H1 (cell line): Measurements from ENCODE around the gene ANKRD2. TPM values are rescaled to one million over a fixed set of nuclear protein-coding genes. Genes with fewer than 3 reads are reported as not detected.

Source experiments
- CTCF ChIA-PET: fragments of 300-600 bp; sonication (Branson Sonifier 250); formaldehyde crosslinking; loops from one replicate; lab custom pipeline; 2021; ENCODE audit not compliant: partially characterized antibody; lab: Charles Lee
- POLR2A ChIA-PET: fragments of 300-600 bp; sonication (Branson Sonifier 250); formaldehyde crosslinking; loops from one replicate; lab custom pipeline; 2021; ENCODE audit warnings: inconsistent platforms; ENCODE audit not compliant: partially characterized antibody; lab: Charles Lee
- DNase-seq, 2 experiments: peaks; one replicate each; pipeline versions ENCODE4 v3.0.0 to v3.0.0-alpha.2; 2010 to 2022; ENCODE audit warnings: low spot score in 2 of 2, low read depth in 1 of 2, mixed read lengths in 1 of 2
- FAIRE-seq: peaks from 2 replicates; lab custom pipeline; 2011; peaks lifted over from hg19 to GRCh38; lab: Jason Lieb, UNC
- H2AFZ ChIP-seq: 2 replicates; pipeline ENCODE4 v1.8.1; 2012; ENCODE audit warnings: low read length, inconsistent platforms
- H2AK5ac ChIP-seq: 2 replicates; pipeline ENCODE4 v1.6.1; 2013; ENCODE audit warnings: low read depth, low read length
- H2BK120ac ChIP-seq: replicated peaks from 2 replicates; pipeline ENCODE3; 2013; ENCODE audit warnings: low read depth, low read length, inconsistent platforms
- H2BK12ac ChIP-seq: 2 replicates; pipeline ENCODE4 v1.6.1; 2013; ENCODE audit warnings: low read depth, low read length
- H2BK15ac ChIP-seq: 2 replicates; pipeline ENCODE4 v1.6.1; 2013; ENCODE audit warnings: low read length
- H2BK20ac ChIP-seq: 2 replicates; pipeline ENCODE4 v1.6.1; 2013; ENCODE audit warnings: low read length
- H2BK5ac ChIP-seq: 2 replicates; pipeline ENCODE4 v1.6.1; 2013; ENCODE audit warnings: low read depth, low read length
- H3K14ac ChIP-seq: 2 replicates; pipeline ENCODE4 v1.6.1; 2013; ENCODE audit warnings: inconsistent platforms; ENCODE audit not compliant: insufficient read length
- H3K18ac ChIP-seq: 2 replicates; pipeline ENCODE4 v1.6.1; 2013; ENCODE audit warnings: low read length; ENCODE audit errors: extremely low read depth
- H3K23ac ChIP-seq: 2 replicates; pipeline ENCODE4 v1.6.1; 2013; ENCODE audit warnings: inconsistent platforms; ENCODE audit not compliant: insufficient read length
- H3K23me2 ChIP-seq: 2 replicates; pipeline ENCODE4 v1.6.1; 2013; ENCODE audit warnings: low read depth, low read length
- H3K27ac ChIP-seq: 2 replicates; pipeline ENCODE4 v1.6.1; 2011; ENCODE audit warnings: low read depth, low read length, inconsistent platforms
- H3K27me3 ChIP-seq, 4 experiments: replicated peaks in 1 of 4; 1 replicate in 1 of 4; 2 replicates in 3 of 4; pipeline versions ENCODE4 v1.6.1 to v1.8.1; 2011 to 2013; ENCODE audit warnings: low read length in 3 of 4, mild to moderate bottlenecking in 3 of 4, inconsistent platforms in 2 of 4, mixed read lengths in 2 of 4, moderate library complexity in 1 of 4; ENCODE audit not compliant: control insufficient read depth in 3 of 4, insufficient read depth in 3 of 4; ENCODE audit errors: extremely low read depth in 1 of 4
- H3K36me3 ChIP-seq, 4 experiments: 2 replicates each; pipeline versions ENCODE4 v1.6.1 to v1.8.1; 2011 to 2013; ENCODE audit warnings: mild to moderate bottlenecking in 4 of 4, low read length in 3 of 4, moderate library complexity in 2 of 4, control low read depth in 1 of 4, inconsistent platforms in 1 of 4; ENCODE audit not compliant: insufficient read depth in 4 of 4, control insufficient read depth in 2 of 4
- H3K4ac ChIP-seq: replicated peaks from 2 replicates; pipeline ENCODE3; 2013; ENCODE audit warnings: low read length, low read depth, mixed read lengths, inconsistent platforms; ENCODE audit not compliant: insufficient read length
- H3K4me1 ChIP-seq, 4 experiments: replicated peaks in 1 of 4; 1 replicate in 1 of 4; 2 replicates in 3 of 4; pipeline versions ENCODE4 v1.6.1 to v1.8.1; 2011 to 2013; ENCODE audit warnings: low read length in 3 of 4, inconsistent platforms in 2 of 4, mixed read lengths in 1 of 4; ENCODE audit not compliant: insufficient read depth in 4 of 4, control insufficient read depth in 3 of 4
- H3K4me2 ChIP-seq, 2 experiments: 2 replicates each; pipeline versions ENCODE4 v1.6.1 to v1.8.1; 2011 to 2013; ENCODE audit warnings: low read depth in 2 of 2, low read length in 2 of 2, control low read depth in 1 of 2, inconsistent platforms in 1 of 2, mild to moderate bottlenecking in 1 of 2; ENCODE audit not compliant: insufficient read depth in 1 of 2
- H3K4me3 ChIP-seq, 4 experiments: fragments of 200-600, 300-600 bp in 1 of 4; sonication (generic), shearing (Covaris generic), sonication (Bioruptor Twin) in 1 of 4; 2 replicates each; pipeline versions ENCODE4 v1.5.1 to v1.8.1; 2011 to 2016; ENCODE audit warnings: low read length in 4 of 4, low read depth in 3 of 4, control low read depth in 2 of 4, inconsistent platforms in 2 of 4, mild to moderate bottlenecking in 2 of 4, mixed read lengths in 1 of 4, moderate library complexity in 1 of 4; ENCODE audit not compliant: insufficient read depth in 2 of 4; ENCODE audit errors: extremely low read depth in 1 of 4
- H3K56ac ChIP-seq: replicated peaks from 2 replicates; pipeline ENCODE3; 2013; ENCODE audit warnings: low read depth, mild to moderate bottlenecking, mixed read lengths, low read length, inconsistent platforms; ENCODE audit not compliant: insufficient read length
- H3K79me1 ChIP-seq: 2 replicates; pipeline ENCODE4 v1.6.1; 2013; ENCODE audit warnings: low read depth, low read length, control low read depth
- H3K79me2 ChIP-seq, 2 experiments: 2 replicates each; pipeline versions ENCODE4 v1.6.1 to v1.8.1; 2012 to 2013; ENCODE audit warnings: low read length in 2 of 2, mild to moderate bottlenecking in 2 of 2, inconsistent platforms in 1 of 2; ENCODE audit not compliant: insufficient read depth in 2 of 2, control insufficient read depth in 1 of 2
- H3K9ac ChIP-seq, 4 experiments: replicated peaks in 1 of 4; 1 replicate in 1 of 4; 2 replicates in 3 of 4; pipeline versions ENCODE4 v1.6.1 to v1.8.1; 2011 to 2013; ENCODE audit warnings: low read depth in 3 of 4, low read length in 3 of 4, control low read depth in 2 of 4, mild to moderate bottlenecking in 2 of 4, moderate library complexity in 2 of 4, inconsistent platforms in 1 of 4; ENCODE audit errors: extremely low read depth in 1 of 4
- H3K9me3 ChIP-seq, 2 experiments: 2 replicates each; pipeline versions ENCODE4 v1.6.1 to v1.8.1; 2012 to 2013; ENCODE audit warnings: mild to moderate bottlenecking in 2 of 2, moderate library complexity in 2 of 2, control low read depth in 1 of 2, inconsistent platforms in 1 of 2, low read depth in 1 of 2, low read length in 1 of 2, mixed read lengths in 1 of 2; ENCODE audit not compliant: insufficient read depth in 2 of 2
- H4K20me1 ChIP-seq, 2 experiments: replicated peaks in 1 of 2; 2 replicates each; pipeline versions ENCODE3 to v1.8.1; 2011 to 2013; ENCODE audit warnings: inconsistent platforms in 2 of 2, low read length in 2 of 2, mild to moderate bottlenecking in 1 of 2; ENCODE audit not compliant: insufficient read depth in 2 of 2, control insufficient read depth in 1 of 2
- H4K5ac ChIP-seq: 2 replicates; pipeline ENCODE4 v1.6.1; 2013; ENCODE audit warnings: low read length, low read depth, mixed read lengths, inconsistent platforms; ENCODE audit not compliant: insufficient read length
- H4K8ac ChIP-seq: 2 replicates; pipeline ENCODE4 v1.8.0; 2013; ENCODE audit warnings: mild to moderate bottlenecking, moderate library complexity, low read length, inconsistent platforms; ENCODE audit not compliant: insufficient read depth; ENCODE audit errors: extremely low read depth
- H4K91ac ChIP-seq: replicated peaks from 2 replicates; pipeline ENCODE3; 2013; ENCODE audit warnings: low read length, mixed read lengths, inconsistent platforms; ENCODE audit not compliant: insufficient read length
- KDM5A ChIP-seq: fragments of 200-600 bp; IDR thresholded peaks from 2 replicates; pipeline ENCODE4 v1.7.1; 2012; ENCODE audit warnings: mild to moderate bottlenecking, low read length, inconsistent platforms, mixed read lengths
- WGBS, 2 experiments: shearing (Covaris generic) in 1 of 2; methylation state at CpG; one replicate each; pipeline versions ENCODE4 v1.1.6 to v1.1.7; 2013 to 2015; ENCODE audit warnings: low lambda C conversion rate in 2 of 2, mixed read lengths in 2 of 2, inconsistent platforms in 1 of 2, low coverage in 1 of 2, missing lambda C conversion rate in 1 of 2; ENCODE audit not compliant: insufficient replicate concordance in 2 of 2, insufficient coverage in 1 of 2, insufficient read length in 1 of 2; ENCODE audit errors: extremely low coverage in 1 of 2, missing lambda C conversion rate in 1 of 2; 5-methylcytosine and 5-hydroxymethylcytosine counted together
- polyA plus RNA-seq, 7 experiments: library from polyadenylated mRNA; depleted of rRNA in 3 of 7; stranded (reverse) in 5 of 7; unstranded in 2 of 7; fragments of >200 nt in 5 of 7; fragments of 200-250 nt in 2 of 7; gene quantifications; 1 replicate in 5 of 7; 2 replicates in 1 of 7; 4 replicates in 1 of 7; pipeline versions ENCODE4 v1.2.1 to v1.2.3, GENCODE V29; 2011 to 2013; ENCODE audit warnings: missing spikeins in 2 of 7, mixed read lengths in 2 of 7
- total RNA-seq: library from RNA; stranded (reverse); fragmentation: NEBNext Ultra II Directional; extraction: Animal tissue kit (Norgen Biotek cat#: 25700); gene quantifications from 2 replicates; pipeline ENCODE4 v1.2.1, GENCODE V29; 2021

The ANKRD2 gene
- total and polyA plus RNA-seq, 2 of the 8 experiments (the other 6 are each of a cell fraction or from before 2014, with no cell fraction given), result not detected

- H3K23me2 ChIP-seq, result no peaks in the 10 kb centered on the region
- POLR2A ChIA-PET, result interaction anchor here (0.6 to 1.3 kb wide), 3 partner anchors 9 to 490 kb away, joined by 4 to 5 read pairs (median 4); no protein-coding TSS in a partner anchor
- H2BK120ac ChIP-seq, result no peak overlapping the region
- H3K36me3 ChIP-seq, result no peaks in the 10 kb centered on the region
- no peak overlapping the region for H4K91ac ChIP-seq
- no peak overlapping the region for H4K8ac ChIP-seq
- no peak overlapping the region for H3K56ac ChIP-seq
- H3K14ac ChIP-seq, result no peak overlapping the region
- H3K79me1 ChIP-seq, result no peaks in the 10 kb centered on the region
- H4K20me1 ChIP-seq, result no peaks in the 10 kb centered on the region
- no peak overlapping the region for H3K18ac ChIP-seq
- H3K27me3 ChIP-seq, result no peaks in the 10 kb centered on the region
- H3K27ac ChIP-seq, result no peak overlapping the region
- H3K4me2 ChIP-seq, result no peak overlapping the region
- 78% methylated on average over 21 of the region's 21 CpGs; no CpG with 5 or more reads in 1 of the 2 experiments for WGBS, 2 experiments
- no peak overlapping the region for H3K4ac ChIP-seq
- H2BK5ac ChIP-seq, result no peak overlapping the region
- DNase-seq (no peak), FAIRE-seq (no peak)
- H3K79me2 ChIP-seq, result no peaks in the 10 kb centered on the region
- TF ChIP-seq KDM5A, result no peak
- no peak overlapping the region for H3K9ac ChIP-seq
- no peak overlapping the region for H3K4me3 ChIP-seq
- no peak overlapping the region for H2BK20ac ChIP-seq
- no peaks in the 10 kb centered on the region for H3K9me3 ChIP-seq
- no peak overlapping the region for H2BK12ac ChIP-seq
- no peak overlapping the region for H4K5ac ChIP-seq
- H2AK5ac ChIP-seq, result no peak overlapping the region
- peaks cover 0 to 2% (median under 1%) of the 10 kb centered on the region in 4 experiments; a peak in 1 of 7 replicates for H3K4me1 ChIP-seq
- no peak overlapping the region for H3K23ac ChIP-seq
- CTCF ChIA-PET, result interaction anchor here (0.6 to 4.3 kb wide), 9 partner anchors 9 to 134 kb away, joined by 3 to 24 read pairs (median 4); partner anchors contain the start of gene ANKRD2
- H2AFZ ChIP-seq, result no peak overlapping the region
- H2BK15ac ChIP-seq, result no peak overlapping the region
These were observed 29.0 kb downstream of the ANKRD2 start for GRCh38 chr10:97601268-97602215.
